SIG-M5 treated with dmso at 0.1 percent for 504 hours (cell line): Measurements from ENCODE around the gene CABP2.
"Not testable (repeated sequence)": the region's sequence is repeated elsewhere in the genome, so short reads cannot be mapped to it uniquely, and the experiment has no call there.

Source experiments
- DNase-seq: peaks from one replicate; lab custom pipeline; 2025; ENCODE audit not compliant: unreplicated experiment; lab: John Stamatoyannopoulos, UW

The CABP2 gene

DNA sequence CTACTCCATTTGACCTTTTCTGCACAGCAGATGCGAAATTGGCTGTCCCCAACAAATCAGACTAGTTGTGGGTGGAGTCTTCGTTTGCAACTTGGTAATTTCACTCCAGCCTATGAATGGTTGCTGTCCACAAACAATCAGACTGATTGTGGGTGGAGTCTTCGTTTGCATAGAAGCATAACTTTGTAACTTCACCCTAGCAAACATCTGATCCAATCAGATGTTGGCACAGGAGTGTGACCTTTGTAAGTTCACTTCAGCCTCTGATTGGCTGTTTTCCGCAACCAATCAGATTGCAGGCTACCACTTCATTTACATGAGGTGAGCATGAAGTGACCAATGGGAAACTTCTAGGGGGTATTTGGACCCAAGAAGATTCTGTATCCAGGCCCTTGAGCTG lies 16.3 kb upstream of the CABP2 start:
- DNase-seq: no peak

DNA sequence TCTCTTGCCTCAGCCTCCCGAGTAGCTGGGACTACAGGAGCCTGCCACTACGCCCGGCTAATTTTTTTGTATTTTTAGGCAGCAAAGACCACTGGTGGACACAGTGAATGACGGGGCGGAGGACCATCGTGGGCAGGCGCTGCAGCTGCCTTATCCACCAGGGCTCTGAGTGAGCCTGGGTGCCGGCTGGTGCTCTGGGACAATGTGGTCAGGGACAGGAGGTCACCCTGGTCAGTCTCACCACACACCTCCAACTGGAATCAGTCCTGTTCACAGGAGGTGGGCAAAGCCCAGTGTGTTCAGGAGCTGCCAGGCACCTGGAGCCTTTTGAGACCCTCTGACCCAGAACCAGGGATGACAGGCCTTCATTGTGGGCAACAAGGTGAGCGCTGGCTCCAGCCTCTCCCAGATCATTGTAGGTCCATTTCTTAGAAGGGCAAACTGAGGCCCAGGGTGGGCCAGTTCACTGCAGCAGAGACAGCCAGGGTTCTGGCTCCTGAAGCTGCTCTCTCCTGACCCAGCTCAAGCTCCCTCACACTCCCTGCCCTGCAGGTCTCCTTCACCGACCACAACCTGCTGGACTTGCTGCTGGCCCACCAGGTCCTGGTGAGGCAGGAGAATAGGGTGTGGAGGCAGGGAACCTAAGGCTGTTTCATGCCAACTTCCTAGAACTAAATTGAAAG lies 15.7 kb upstream of the CABP2 start:
- no peak for DNase-seq

DNA sequence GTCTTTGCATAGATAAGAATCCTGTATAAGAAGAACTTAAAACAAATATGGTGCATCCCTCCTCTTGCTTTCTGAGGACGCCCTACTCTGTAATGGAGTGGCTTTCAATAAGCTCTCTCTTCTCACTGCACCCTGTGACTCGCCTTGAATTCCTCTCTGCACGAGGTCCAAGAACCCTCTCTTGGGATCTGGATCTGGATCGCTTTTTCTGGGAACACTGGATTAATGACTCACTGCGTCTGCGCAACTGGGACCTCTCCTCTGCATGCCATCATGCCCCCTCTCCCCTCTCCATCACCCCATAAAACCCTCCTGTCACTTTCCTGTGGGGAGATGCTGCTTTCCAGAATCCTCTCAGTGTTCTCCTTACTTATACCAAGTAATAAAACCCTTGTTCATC lies 15.1 kb upstream of the CABP2 start:
- DNase-seq: no peak

DNA sequence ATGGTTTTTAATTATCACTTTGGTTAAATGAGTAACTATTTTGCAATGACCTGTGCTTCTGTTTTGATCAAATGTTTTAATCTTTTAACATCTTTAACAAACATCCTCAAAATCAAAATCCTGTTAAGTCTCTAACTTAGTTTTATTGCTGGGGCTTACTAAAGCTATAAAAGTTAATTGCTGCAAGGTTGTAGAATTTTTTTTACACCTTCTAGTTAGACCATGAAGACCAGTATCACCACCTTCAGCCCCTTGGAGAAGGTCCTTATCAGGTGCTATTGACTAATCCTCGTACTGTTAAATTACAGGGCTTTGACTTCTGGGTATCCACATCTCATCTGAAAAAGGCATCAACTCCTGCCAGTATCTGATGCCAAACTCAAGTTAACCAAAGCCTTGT lies 12.3 kb upstream of the CABP2 start:
- no peak for DNase-seq

DNA sequence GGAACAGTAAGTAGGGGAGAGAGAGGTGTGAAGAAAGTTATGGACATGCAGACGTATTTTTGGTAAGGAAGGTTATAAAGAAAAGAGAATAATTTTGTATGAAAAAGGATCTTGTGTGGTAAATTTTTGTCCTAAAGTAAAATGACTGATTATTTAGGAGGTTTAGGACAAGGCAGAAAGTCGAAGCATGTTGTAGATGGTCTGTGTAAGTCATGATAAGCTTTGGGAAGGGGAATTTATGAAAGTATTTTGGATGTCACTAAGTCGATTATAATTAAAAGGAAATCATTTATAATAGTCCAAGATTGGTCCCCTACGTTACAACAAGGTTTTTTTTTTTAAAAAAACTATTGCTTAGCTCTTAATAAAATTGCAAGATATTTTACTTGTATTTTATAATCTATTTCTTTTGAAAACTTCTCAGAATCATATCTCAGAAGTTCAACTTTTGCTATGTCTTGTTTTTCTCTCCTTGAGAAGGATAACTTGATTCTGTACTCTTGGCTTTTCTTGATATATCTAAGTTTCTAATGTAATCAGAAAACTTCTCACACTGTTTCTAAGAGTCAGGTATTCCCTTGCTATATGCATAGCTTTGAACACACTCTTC lies 10.9 kb upstream of the CABP2 start:
- DNase-seq: no peak

DNA sequence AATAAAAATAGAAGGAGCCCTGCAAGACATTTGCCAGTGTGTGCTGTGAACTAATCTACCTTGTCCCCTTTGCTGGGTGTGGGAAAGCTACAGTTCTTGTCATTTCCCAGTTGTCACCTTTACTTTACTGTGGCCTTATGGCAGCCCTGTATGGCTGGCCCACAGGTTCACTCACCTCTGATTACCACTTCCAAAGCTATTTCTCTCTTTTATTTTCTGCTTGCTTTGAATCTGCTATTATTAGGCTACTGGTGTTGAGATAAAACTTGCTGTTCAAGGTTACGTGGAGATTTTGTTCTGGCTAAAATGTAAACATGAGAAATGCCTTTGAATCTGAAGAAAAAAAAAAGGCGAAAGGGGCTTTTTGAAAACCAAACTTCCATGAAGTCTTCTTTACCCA lies 9.6 kb upstream of the CABP2 start:
- DNase-seq: no peak

- no peak for DNase-seq
Measured at GRCh38 chr11:67530282-67530592, 7.0 kb upstream of the CABP2 start.

DNA sequence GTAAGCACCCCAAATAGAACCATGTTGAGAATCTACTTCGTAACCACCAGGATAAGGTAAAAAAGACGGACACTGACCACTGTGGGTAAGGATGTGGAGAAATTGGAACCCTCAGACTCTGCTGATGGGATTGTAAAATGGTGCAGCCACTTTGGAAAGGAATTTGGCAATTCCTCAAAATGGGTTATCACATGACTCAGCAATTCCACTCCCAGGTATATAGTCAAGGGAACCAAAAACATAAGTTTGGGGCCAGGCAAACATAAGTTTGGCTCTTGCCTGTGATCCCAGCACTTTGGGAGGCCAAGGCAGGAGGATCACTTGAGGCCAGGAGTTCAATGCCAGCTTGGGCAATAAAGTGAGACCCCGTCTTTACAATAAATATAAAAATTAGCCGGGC lies 5.1 kb upstream of the CABP2 start:
- DNase-seq: no peak

DNA sequence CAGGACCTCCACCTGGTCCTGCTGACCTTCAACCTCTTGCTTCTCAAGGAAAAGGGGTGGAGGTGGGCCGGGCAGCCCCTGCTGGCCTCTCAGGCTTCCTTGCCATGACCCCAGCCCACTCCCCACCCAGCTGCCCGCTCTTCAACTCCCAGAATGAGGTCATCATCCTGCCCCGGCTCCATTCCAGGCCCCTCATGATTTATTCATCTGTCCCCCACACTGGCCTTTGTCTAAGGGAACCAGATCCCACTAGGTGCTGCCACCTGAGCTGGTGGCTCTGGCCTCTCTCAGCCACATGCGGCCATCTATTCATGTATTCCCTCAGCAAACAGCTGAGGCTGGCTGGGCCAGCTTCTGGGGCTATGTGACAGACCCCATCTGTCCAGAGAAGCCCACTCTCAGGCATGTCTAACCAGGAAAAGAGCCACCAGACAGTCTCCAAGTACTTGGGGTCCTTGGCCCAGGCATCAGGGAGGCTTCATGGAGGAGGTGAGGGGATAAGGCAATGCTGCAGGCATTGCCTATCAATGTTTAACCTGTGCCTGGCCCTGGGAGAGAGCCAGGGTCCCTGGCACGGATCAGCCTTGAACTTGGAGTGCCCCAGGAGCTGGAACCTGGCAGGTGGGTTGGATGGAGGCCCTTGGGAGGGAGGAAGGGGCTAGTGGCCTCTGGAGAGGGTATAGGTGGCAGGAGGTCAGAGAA lies 2.2 kb upstream of the CABP2 start:
- DNase-seq: no peak

DNA sequence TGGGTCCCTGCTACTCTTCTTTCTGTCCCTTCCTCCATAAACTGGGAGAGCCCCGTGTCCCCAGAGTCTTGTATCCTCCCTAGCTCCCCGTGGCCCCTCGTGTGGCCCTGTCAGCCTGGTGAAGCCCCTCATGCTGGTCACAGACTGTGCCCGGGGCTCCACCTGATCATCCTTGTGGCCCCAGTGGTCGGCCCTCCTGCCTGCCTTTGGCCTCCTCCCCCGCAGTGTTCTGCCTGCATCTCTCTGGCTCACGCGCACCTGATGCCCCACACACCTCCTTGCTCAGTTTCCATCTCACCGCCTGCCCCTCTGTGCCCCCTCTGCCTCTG lies 1.2 kb upstream of the CABP2 start:
- no peak for DNase-seq

- DNase-seq: no peak
Measured at GRCh38 chr11:67523556-67524479, 572 bp upstream of the CABP2 start.

DNA sequence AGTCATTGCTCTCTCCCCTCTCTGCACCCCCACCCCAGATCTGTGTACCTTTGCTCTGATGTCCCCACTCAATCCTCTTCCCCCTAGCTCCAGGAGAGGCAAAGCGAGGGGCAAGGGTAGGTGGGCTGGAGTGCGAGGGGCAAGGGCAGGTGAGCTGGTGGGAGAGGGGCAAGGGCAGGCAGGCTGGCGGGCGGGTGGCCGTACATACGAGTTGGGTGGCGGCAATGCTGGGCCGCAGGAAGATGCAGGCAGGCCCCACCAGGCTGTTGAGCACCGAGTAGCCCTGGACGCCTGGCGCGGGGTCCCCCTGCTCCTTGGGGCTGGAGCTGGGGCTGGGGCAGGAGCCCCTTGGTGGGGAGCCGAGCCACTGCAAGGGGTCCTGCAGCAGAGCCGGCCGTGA lies 908 bp downstream of the CABP2 start:
- DNase-seq: no peak

DNA sequence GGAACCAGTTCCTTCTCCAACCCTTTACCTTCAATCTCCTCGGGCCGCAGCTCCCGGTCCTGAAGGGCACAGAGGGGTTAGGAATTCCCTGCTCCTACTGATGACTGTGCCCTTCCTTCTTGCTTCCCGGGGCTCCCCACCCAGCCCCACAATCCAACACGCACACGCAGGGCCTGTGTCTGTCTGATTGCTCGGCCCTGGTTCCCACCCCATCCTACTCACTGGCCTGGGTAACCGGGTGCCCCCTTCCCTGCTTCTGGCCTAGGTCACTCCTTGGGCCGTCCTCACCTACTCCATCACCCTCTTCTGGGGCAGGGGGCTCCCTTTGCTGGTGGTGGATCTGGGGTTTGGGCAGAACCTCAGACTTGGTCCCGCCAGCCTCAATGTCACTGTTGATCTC lies 1.3 kb downstream of the CABP2 start:
- DNase-seq: no peak

DNA sequence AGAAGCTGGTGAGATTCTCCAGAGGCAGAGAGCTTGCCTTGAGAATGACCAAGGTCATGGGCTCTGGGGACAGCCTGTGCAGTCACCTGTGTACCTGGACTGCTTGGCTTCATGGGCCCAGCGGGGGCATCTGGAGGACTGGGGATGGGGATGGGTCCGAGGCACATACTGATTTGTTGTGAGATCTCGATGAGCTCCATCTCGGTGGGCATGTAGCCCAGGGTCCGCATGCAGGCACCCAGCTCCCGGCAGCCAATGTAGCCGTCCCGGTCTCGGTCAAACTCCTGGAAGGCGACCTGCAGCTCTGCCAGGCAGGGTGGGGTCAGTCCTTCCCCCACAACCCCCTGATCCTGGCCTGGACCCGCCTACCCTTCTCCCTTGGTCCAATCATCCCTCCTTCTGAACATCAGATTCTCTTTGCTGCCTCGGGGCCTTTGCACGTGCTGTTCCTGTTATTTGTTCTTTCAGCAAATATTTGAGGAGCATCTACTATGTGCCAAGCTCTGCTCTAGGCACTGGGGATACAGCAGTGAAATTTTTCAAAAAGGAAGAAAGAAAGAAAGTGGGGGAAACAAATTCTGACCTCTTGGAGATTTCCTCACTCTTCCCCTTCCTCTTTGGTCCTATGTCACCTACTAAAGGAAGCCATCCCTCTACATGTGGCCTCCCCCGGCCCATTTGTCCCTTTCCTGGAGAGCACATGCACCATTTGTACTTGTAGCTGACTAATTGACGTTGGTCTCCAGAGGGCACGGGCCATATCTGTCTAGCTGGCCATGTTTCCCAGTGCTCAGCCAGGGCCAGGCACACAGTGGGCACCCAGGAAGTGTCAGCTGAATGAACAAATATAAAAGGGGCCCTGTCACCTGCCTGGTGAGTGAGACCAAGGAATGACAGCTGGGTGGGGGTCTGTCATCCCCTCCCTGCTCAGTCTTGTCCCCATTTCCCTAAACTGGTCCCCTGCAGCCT lies 2.1 kb downstream of the CABP2 start:
- DNase-seq: no peak

DNA sequence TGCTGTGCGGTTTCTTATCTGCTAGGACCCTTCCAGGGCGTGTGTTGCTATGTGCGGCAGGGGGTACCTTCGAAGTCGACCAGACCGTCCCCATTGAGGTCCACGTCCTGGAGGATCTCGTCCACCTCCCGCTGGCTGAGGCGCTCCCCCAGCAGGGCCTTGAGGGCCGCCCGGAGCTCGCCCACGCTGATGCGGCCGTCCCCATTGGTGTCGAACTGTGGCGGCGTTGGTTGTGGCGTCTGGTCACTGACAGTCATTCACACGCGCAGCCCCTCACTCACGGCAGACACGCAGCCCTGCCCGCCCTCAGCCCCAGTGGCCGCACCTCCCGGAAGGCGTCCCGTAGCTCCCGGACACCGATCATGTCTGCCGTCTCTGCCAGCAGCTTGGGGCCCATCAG lies 3.5 kb downstream of the CABP2 start:
- DNase-seq: no peak

- DNase-seq: no peak
Measured at GRCh38 chr11:67517784-67518552, 5.3 kb downstream of the CABP2 start.

DNA sequence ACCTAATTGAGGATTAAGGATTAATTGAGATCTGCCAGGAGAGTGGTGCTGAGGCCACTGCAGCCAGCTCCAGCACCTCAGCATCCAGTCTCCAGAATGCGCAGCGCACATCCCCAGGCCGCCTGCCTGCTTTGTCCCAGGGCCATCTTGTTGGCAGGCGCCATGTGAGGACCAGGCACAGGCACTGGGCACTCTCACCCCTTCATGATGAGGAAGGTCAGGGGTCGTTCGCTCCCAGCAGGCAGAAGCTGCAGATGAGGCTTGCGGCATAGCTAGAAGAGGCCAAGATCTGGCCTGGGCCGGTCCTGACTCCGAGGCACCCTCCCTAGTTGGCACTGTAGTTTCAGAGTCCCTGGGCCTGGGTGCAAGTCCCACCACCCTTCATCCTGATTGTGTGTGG lies 6.4 kb downstream of the CABP2 start:
- DNase-seq: no peak

DNA sequence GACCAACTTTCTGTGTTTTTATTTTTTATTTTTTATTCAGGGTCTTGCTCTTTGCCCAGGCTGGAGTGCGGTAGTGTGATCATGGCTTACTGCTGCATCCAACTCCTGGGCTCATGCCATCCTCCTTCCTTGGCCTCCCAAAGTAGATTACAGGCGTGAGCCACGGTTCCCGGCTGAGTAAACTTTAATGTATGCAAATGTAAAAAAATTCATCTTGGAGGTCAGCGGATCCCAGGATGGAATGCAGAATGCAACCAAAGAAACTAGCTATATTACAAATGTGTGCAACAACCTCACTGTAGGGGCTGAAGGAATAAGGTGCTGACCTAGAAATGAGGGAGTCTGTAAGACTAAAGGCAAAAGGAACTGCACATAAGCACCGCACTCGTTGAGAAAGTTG lies 9.1 kb downstream of the CABP2 start:
- DNase-seq: no peak

DNA sequence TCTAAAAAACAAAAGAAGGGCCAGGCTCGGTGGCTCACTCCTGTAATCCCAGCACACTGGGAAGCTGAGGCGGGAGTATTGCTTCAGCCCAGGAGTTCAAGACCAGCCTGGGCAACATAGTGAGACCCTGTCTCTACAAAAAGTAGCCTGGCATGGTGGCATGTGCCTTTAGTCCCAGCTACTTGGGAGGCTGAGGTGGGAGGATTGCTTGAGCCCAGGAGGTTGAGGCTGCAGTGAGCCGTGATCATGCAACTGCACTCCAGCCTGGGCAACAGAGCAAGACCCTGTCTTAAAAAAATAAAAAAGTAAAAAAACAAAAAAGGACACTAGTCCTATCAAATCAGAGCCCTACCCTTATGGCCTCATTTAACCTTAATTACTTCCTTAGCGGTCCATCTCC lies 11.7 kb downstream of the CABP2 start:
- not testable (repeated sequence) for DNase-seq

DNA sequence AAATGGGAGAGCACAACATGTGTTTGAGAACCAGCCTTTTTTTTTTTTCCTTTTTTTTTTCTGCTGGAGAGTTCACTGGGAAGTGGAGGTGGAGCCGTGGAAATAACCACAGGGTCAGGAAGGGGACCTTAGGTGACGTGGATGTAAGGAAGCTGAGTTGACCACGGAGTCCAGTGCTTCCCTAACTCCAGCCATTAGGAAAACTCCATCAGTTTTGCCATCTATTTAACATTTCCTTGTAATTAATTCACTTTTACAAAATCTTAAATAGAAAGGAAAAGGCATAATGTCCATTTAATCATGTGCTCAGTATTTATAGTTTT lies 13.3 kb downstream of the CABP2 start:
- no peak for DNase-seq
